GM21526 (cell line): ENCODE results near the gene MAD1L1.

Experiments used
- ATAC-seq: cut with Tn5 transposase; IDR thresholded peaks from one replicate; pipeline ENCODE4 v1.9.1; 2021; ENCODE audit warnings: moderate library complexity; ENCODE audit not compliant: unreplicated experiment, low FRiP score

The MAD1L1 gene

DNA sequence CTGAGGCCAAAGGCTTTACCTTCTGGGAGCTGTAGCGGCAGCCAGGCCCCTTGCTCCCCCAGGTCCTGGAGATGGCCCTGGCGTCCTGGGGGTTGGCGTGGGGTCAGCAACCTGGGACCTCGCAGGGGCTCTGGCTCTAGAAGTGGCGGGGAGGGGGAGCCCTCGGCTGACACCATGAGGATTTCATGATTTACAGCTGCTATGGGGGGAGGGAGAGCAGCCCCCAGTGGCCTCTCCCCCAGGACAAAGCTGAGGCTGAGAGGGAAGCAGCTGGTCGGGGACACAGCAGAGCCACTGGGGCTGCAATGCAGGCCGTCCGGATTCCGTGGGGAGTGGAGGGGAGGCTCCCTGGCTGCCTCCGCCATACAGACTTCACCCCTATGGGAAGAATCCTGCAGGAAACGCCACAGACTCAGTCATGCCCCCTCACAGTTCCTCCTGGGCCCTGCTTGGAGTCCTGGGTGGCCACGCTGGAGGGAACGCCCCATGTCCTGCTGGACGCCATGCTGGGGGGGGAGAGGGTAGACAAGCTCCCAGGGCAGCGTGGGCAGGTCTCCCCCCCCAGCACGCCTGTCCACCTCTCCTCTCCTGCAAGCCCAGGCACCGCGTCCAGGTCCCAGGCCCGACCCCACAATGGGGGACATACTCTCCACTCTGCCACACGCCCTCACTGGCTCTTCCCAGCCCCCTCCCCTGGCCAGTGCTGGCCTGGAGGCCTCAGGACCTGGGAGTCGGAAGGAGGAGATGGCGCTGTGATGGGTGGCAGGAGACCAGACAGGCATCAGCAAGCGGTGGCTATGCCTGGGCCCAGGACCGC, 319.1 kb downstream of the MAD1L1 start:
- ATAC-seq = no peak

GRCh38 chr7:1912593-1913465, 319.9 kb downstream of the MAD1L1 start:
- ATAC-seq = no peak

- no peak for ATAC-seq
Measured at GRCh38 chr7:1911571-1911970, 321.2 kb downstream of the MAD1L1 start.

GRCh38 chr7:1910827-1911226, 321.9 kb downstream of the MAD1L1 start:
- ATAC-seq = no peak

GRCh38 chr7:1910081-1910685, 322.6 kb downstream of the MAD1L1 start:
- ATAC-seq = no peak

DNA sequence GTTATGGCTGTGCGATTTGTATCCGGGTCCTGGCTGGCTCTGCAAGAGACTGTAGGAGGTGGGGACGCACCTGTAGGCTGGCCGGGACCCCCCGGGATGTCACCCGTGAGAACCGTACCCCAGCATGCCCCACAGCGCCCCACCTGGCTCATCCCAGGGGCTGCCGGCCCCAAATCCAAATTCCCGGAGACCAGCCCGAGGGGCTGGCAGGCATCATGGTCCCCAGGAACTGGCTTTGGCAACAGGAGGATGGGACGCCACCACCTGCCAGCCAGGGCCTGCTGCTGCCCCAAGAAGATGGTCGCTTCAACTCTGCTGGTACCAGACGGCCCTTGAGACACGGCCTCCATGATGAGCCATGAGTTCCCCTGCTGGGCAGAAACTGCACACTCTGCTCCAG, 323.3 kb downstream of the MAD1L1 start:
- no peak for ATAC-seq

DNA sequence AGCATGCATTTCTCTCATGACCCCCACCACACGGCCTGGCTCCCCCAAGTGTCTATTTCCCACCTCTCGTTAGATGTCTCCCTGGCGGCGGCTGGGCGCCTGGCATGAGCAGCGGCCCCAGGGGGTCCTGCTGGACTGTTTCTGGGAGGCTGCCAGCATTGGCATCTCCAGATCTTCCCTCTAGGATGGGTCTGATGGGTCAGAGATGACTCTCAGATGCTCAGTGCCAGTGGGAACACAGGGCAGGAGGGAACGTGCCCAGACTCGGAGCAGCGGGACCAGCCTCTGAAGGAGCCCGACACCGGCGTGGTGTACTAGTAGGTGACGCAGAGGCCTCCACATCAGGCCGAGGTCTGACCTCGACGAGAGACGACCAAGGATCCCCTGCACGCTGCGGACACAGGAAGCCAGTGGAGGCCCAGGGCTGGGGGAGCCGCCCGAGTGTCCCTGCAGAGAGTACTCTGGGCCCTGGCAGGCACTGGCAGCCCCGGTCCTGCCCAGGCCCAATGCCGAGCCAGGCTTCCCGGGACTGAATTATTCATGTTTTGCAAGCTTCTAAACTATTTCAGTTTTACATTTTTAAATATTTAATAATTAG, 323.8 kb downstream of the MAD1L1 start:
- no peak for ATAC-seq

DNA sequence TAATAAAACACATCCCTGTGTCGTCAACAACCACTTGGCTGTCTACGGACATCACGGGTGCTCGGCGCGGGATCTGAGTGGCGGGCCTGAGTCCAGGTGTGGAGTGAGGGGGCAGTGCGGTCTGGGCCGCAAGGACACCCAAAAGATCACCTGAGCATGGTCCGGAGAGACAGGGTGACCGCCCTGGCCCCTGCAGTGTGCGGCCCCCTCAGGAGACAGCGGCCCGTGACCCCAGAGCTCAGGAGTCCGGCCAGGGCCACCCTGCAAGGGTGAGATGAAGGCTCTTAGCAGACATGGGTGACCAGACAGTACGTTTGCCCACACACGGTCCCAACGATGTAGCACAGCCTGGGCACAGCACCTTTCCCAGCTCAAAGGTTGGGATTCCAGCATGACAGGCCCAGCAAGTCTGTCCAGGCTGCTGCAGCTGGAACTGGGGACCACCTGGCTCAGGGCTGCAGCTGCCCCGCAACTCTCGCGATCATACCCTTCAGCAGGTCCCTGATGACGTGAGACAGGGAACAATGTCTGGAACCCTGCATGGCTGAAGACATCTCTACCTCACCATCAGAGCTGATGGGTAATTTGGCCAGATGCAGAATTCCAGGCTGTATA, 324.9 kb downstream of the MAD1L1 start:
- no peak for ATAC-seq

GRCh38 chr7:1906988-1907745, 325.6 kb downstream of the MAD1L1 start:
- ATAC-seq = no peak

- no peak for ATAC-seq
Measured at GRCh38 chr7:1906087-1906830, 326.5 kb downstream of the MAD1L1 start.

DNA sequence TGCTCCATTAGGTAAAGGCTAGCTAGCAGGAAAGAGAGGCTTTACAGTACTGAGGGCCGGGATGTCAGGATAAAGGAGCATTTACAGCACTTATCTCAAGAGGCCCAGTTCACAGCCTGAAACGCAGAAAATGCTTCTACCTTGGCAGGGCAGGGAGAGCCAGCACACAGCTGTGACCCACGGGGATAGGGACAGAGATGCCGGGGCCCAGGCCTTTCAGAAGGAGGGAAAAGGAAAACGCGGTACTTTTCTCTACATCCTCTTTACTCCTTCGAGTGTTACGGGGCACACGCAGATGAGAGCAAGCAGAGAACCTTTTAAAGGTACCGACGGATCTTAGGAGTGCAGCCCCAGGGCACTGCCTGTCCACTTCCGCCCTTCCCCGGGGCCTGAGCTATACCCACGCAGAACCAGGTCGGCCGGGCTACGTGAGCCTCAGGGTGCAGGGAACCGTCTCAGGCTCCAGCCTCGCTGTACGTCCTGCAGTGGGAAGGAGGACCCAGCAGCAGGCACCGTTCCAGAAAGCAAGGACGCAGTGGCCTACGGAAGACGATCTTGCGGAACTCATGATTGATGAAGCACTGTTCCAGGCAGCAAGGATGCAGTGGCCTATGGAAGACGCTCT, 330.4 kb downstream of the MAD1L1 start:
- no peak for ATAC-seq

DNA sequence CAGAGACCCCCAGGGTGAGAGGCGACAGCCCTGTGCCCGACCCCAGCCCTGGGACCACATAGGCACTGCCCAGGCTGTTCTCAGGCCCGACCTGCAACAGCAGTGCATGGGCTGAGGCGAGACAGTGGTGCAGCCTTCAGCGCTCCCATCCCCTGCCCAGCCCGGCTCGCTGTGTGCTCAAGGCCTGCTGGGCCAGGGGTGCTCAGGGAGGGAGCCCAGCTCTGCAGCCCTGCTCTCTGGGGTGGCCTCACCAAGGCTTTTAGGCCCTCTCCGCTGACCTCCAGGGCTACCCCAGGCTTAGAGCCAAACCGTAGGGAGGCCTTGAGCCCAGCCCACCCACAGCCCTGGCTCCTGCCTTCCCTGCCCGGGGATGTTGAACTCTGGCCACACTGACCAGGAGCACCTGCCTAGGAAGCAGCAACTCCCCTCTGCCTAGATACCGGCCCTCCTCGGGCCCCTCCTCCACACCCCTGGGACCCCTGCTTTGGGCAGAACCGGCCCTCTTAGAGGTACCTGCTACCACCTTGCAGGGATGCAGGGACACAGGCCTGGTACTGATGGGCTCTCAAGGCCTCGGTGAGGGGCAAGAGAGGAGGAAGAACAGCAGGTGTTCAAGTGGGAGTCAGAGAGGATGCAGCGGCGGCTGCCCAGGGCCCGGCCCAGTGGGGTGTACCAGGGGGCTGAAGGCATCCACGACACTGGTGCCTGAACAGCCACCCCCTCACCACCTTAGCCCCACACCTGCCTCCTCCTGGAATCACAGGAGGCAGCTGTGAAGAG, 331.1 kb downstream of the MAD1L1 start:
- no peak for ATAC-seq

DNA sequence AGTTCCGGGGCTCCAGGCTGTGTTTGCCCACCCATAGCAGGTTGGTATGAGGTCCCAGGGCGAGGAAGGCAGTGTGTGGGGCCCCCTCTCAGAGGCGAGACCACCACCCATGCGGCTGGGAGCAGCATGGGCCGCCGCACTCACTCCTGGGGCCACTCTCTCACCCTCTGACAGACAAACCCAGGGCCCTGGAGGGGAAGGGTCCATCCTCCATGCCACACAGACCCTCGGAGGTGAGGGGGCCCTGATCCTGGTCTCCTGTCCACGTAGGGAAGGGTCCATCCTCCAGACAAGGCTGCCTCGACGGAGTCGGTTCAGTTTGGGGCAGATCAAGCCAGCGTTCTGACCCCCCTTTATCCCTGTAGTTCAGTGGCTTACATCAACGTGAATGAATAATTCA, 331.9 kb downstream of the MAD1L1 start:
- ATAC-seq = no peak

DNA sequence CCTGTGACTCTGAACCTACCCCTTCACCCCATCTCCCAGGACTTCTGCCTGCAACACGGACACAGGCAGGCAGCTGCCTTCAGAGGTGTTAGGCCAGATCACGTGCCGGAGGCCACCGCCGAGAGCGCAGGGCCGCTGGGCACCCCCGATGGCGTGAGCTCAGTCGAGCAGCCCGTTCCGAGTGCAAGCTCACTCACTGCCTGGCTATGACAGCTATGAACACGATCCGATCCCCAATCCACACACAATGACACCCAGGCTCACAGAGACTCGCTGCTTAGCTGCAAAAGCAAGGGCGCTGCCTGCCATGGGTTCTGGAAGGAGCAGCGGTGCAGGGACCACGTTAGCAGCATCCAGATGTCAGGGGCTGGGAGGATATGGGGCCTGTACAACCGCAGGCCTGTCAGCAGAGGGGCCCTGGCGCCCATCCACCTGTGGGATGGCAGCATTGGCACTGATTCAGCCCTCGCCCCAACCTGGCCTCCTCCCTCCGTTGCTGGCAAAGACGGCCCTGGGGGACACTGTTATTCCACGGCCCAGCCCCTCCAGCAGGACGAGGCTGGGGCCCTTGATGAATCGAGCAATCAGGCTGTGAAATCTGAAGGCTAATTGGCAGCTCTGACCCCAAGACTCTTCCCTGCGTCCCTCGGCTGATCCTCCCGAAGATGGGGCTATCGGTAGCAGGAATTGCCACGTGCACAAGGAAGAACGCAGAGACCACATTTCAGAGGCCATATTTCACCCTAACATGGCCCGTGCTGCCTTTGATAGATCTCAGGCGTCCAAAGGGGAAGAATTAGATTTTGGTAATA, 332.6 kb downstream of the MAD1L1 start:
- no peak for ATAC-seq

- ATAC-seq = no peak
Measured at GRCh38 chr7:1899196-1899595, 333.5 kb downstream of the MAD1L1 start.

- no peak for ATAC-seq
Measured at GRCh38 chr7:1898628-1899185, 334.0 kb downstream of the MAD1L1 start.
